Measurements from ENCODE around the gene ZPR1. TPM values are rescaled to one million over a fixed set of nuclear protein-coding genes. Genes with fewer than 3 reads are reported as not detected.
A peak's percentile ranks its signal among the peaks of the same experiment; 100 is the strongest.

Gene ZPR1
- total and polyA plus RNA-seq, 2 of the 4 experiments (the other 2 are of a cell fraction), result 40.8 to 52.0 TPM

GRCh38 chr11:116773203-116774097 is 14.4 kb downstream of the ZPR1 start:
- Histone ChIP-seq H3K14ac (replicated peaks; ENCODE audit: low read depth, low read length) (peak overlapping the region; percentile 91), H3K4me2 (ENCODE audit: low read depth, low read length) (peak overlapping the region; percentile 89), H2BK120ac (ENCODE audit: low read depth, low read length) (0 out of 2 replicates have a peak overlapping the region, but pooled peaks have one; percentile 22), H3K4me3 (ENCODE audit: insufficient read depth, low read depth, low read length) (peak overlapping the region; percentile 96), H4K20me1 (ENCODE audit: insufficient read depth, low read length) (no peaks in the 10 kb centered on the region; the same call in 1 of the 2 replicates), H2BK15ac (ENCODE audit: low read depth, low read length) (peak overlapping the region; percentile 31; the same call in 1 of the 3 replicates), H3K23ac (ENCODE audit: low read depth, low read length) (peak overlapping the region; percentile 91; the same call in 1 of the 2 replicates), H2BK20ac (ENCODE audit: low read depth, low read length) (no peak overlapping the region), H3K79me1 (ENCODE audit: low read depth in 1 of 2, low read length in 2 of 2) (peaks cover 7 to 35% of the 10 kb centered on the region in 2 experiments; a peak in 3 of 4 replicates), H2AFZ (replicated peaks; ENCODE audit: low read length, poor library complexity) (peak overlapping the region; percentile 98), H4K5ac (ENCODE audit: low read depth, low read length) (peak overlapping the region; percentile 13), H3K27ac (ENCODE audit: insufficient read depth, low read length) (peak overlapping the region; percentile 70), H3K9me3 (ENCODE audit: control insufficient read depth, insufficient read depth, low read length) (no peaks in the 10 kb centered on the region), H2AK5ac (ENCODE audit: low read depth, low read length) (peak overlapping the region; percentile 86), H2BK5ac (ENCODE audit: low read depth, low read length, poor library complexity, severe bottlenecking) (peak overlapping the region; percentile 9), H3K18ac (ENCODE audit: low read depth, low read length) (0 out of 2 replicates have a peak overlapping the region, but pooled peaks have one; percentile 30), H3K9me1 (ENCODE audit: insufficient read depth, low read length) (peaks cover 5% of the 10 kb centered on the region; the same call in 1 of the 2 replicates), H3K9ac (ENCODE audit: low read depth, low read length) (peak overlapping the region; percentile 72), H4K8ac (ENCODE audit: low read depth in 2 of 2, low read length in 2 of 2) (peak overlapping the region; percentile 83 to 86), H4K91ac (ENCODE audit: insufficient read depth, low read depth, low read length) (0 out of 2 replicates have a peak overlapping the region, but pooled peaks have one; percentile 20), H3K4ac (ENCODE audit: low read depth, low read length) (peak overlapping the region; percentile 77), H3K36me3 (ENCODE audit: control insufficient read depth, insufficient read depth, low read length) (peaks cover 8% of the 10 kb centered on the region), H3K4me1 (ENCODE audit: control insufficient read depth, insufficient read depth, low read length) (peaks cover 5% of the 10 kb centered on the region), H2AK9ac (replicated peaks; ENCODE audit: low read depth, low read length, poor library complexity) (peak overlapping the region; percentile 78), H3K56ac (ENCODE audit: extremely low read depth, insufficient read depth, low read length) (peak overlapping the region; percentile 57; the same call in 1 of the 2 replicates), H3K27me3 (ENCODE audit: control insufficient read depth, insufficient read depth, low read length) (no peaks in the 10 kb centered on the region)
- ATAC-seq (ENCODE audit: low read depth), result peak; percentile 63
- in situ Hi-C loops (cut with MboI; ENCODE audit: low sequenced_read_pairs) (no loop called here), dilution Hi-C loops (cut with HindIII; ENCODE audit: low sequenced_read_pairs, unreplicated experiment) (no loop called here), intact Hi-C loops (cut with micrococcal nuclease) (loop anchor here (5.0 kb wide), 1 partner anchor 1794 kb away; the partner anchor contains the start of gene IFT46)
- ChIA-PET POLR2A (ENCODE audit: unreplicated experiment) (no interaction called here), CTCF (no interaction called here)
- 0% methylated on average over 1 of the region's 25 CpGs; no CpG with 5 or more reads in 1 of the 2 experiments for WGBS, 2 experiments (ENCODE audit: extremely low coverage in 2 of 2, insufficient read length in 1 of 2)
- no TSS peak for BruUV-seq (replicated peaks)
- TF ChIP-seq CEBPB (IDR thresholded peaks at IDR 0.05; ENCODE audit: low read depth, low read length) (peak; percentile 72), RAD21 (IDR thresholded peaks at IDR 0.05; ENCODE audit: low read length) (no peak)
- DNase-seq, result peak; percentile 17
